DND-41 (cell line): ENCODE data around the gene ITGB1BP2.
"Not testable (repeated sequence)": the region's sequence is repeated elsewhere in the genome, so short reads cannot be mapped to it uniquely, and the experiment has no call there.

ENCODE experiments used
- CTCF ChIP-seq: IDR thresholded peaks from 2 replicates; pipeline ENCODE4 v1.5.1; 2012; ENCODE audit warnings: borderline replicate concordance, low read length, moderate library complexity, mild to moderate bottlenecking; ENCODE audit not compliant: poor library complexity, severe bottlenecking; ENCODE audit errors: extremely low read depth
- EZH2 ChIP-seq: IDR thresholded peaks from 3 replicates; pipeline ENCODE4 v1.6.1; 2012; ENCODE audit warnings: borderline replicate concordance, low read depth, mild to moderate bottlenecking, moderate library complexity, low read length, inconsistent platforms; ENCODE audit not compliant: severe bottlenecking

- TF ChIP-seq EZH2, CTCF: not testable (repeated sequence)
Observed at GRCh38 chrX:71281300-71281699, 20.2 kb upstream of the ITGB1BP2 start.
